Measurements from ENCODE around the gene DAD1.

GRCh38 chr14:22627506-22628263 is 38.7 kb upstream of the DAD1 start:
- TF ChIP-seq CTCF (IDR thresholded peaks at IDR 0.05) (no peak), POLR2AphosphoS5 (IDR thresholded peaks at IDR 0.05) (no peak), EP300 (IDR thresholded peaks at IDR 0.05; ENCODE audit: low read depth) (no peak)

Data from transverse colon (tissue), 4 donors.